HepG2 (cell line): ENCODE data around the gene OPA3. TPM values are rescaled to one million over a fixed set of nuclear protein-coding genes. Genes with fewer than 3 reads are reported as not detected.

ENCODE experiments used
- EHMT2 ChIP-seq: fragments of 200-600 bp; sonication (generic); IDR thresholded peaks from 2 replicates; pipeline ENCODE4 v1.7.0; 2017; ENCODE audit warnings: antibody characterized with exemption, low read depth, low read length, borderline replicate concordance
- GATAD2A ChIP-seq: IDR thresholded peaks from 2 replicates; pipeline ENCODE4 v1.6.1; 2016
- LCORL ChIP-seq, 2 experiments: fragments of 450-650 bp in 1 of 2; sonication (generic) in 1 of 2; formaldehyde crosslinking in 1 of 2; IDR thresholded peaks; 2 replicates each; pipeline versions ENCODE4 v1.5.0 to v1.6.1; 2017 to 2020; ENCODE audit warnings: antibody characterized with exemption in 1 of 2, missing genetic modification reagents in 1 of 2
- MZF1 ChIP-seq: sonication (generic); formaldehyde crosslinking; IDR thresholded peaks from 2 replicates; pipeline ENCODE4 v1.8.1; 2023; ENCODE audit warnings: mild to moderate bottlenecking, missing genetic modification reagents, borderline replicate concordance
- RXRB ChIP-seq: IDR thresholded peaks from 2 replicates; pipeline ENCODE4 v1.6.1; 2016; ENCODE audit warnings: borderline replicate concordance, missing genetic modification reagents, missing compliant biosample characterization
- SRY ChIP-seq: sonication (generic); formaldehyde crosslinking; IDR thresholded peaks from 2 replicates; pipeline ENCODE4 v1.8.0; 2022; ENCODE audit warnings: mild to moderate bottlenecking, missing genetic modification reagents
- TBP ChIP-seq: sonication (generic); formaldehyde crosslinking; IDR thresholded peaks from 2 replicates; pipeline ENCODE4 v1.5.0; 2020; ENCODE audit warnings: missing genetic modification reagents
- TOPORS ChIP-seq: sonication (generic); formaldehyde crosslinking; IDR thresholded peaks from 2 replicates; pipeline ENCODE4 v1.8.0; 2023; ENCODE audit warnings: mild to moderate bottlenecking, missing genetic modification reagents
- ZBTB1 ChIP-seq: sonication (generic); formaldehyde crosslinking; IDR thresholded peaks from 2 replicates; pipeline ENCODE4 v1.4.0; 2020; ENCODE audit warnings: missing genetic modification reagents, borderline replicate concordance
- ZEB1 ChIP-seq: IDR thresholded peaks from 2 replicates; pipeline ENCODE4 v1.6.1; 2012; ENCODE audit warnings: mild to moderate bottlenecking, low read depth, inconsistent platforms; ENCODE audit not compliant: insufficient replicate concordance
- ZMAT3 ChIP-seq: sonication (generic); formaldehyde crosslinking; conservative IDR thresholded peaks from 2 replicates; pipeline ENCODE4 v1.7.0; 2021; ENCODE audit warnings: missing genetic modification reagents
- ZNF101 ChIP-seq: sonication (generic); formaldehyde crosslinking; IDR thresholded peaks from 2 replicates; pipeline ENCODE4 v1.4.0; 2020; ENCODE audit warnings: mild to moderate bottlenecking, low read depth, missing genetic modification reagents, borderline replicate concordance
- ZNF33A ChIP-seq: sonication (generic); formaldehyde crosslinking; IDR thresholded peaks from 2 replicates; pipeline ENCODE4 v1.5.1; 2020; ENCODE audit warnings: missing genetic modification reagents, mild to moderate bottlenecking, moderate library complexity, borderline replicate concordance
- ZNF501 ChIP-seq: sonication (generic); formaldehyde crosslinking; IDR thresholded peaks from 2 replicates; pipeline ENCODE4 v1.5.1; 2020; ENCODE audit warnings: mild to moderate bottlenecking, moderate library complexity, missing genetic modification reagents
- ZNF557 ChIP-seq: sonication (generic); formaldehyde crosslinking; IDR thresholded peaks from 2 replicates; pipeline ENCODE4 v1.4.0; 2020; ENCODE audit warnings: missing genetic modification reagents
- ZNF572 ChIP-seq: sonication (generic); formaldehyde crosslinking; IDR thresholded peaks from 2 replicates; pipeline ENCODE4 v1.5.1; 2020; ENCODE audit warnings: mild to moderate bottlenecking, missing genetic modification reagents
- ZNF605 ChIP-seq: sonication (generic); formaldehyde crosslinking; IDR thresholded peaks from 2 replicates; pipeline ENCODE4 v1.8.0; 2022; ENCODE audit warnings: mild to moderate bottlenecking, missing genetic modification reagents
- ZNF776 ChIP-seq: sonication (generic); formaldehyde crosslinking; IDR thresholded peaks from 2 replicates; pipeline ENCODE4 v1.4.0; 2020; ENCODE audit warnings: mild to moderate bottlenecking, missing genetic modification reagents
- ZSCAN9 ChIP-seq: IDR thresholded peaks from 2 replicates; pipeline ENCODE4 v1.6.1; 2016; ENCODE audit warnings: borderline replicate concordance
- polyA plus RNA-seq, 8 experiments: library from polyadenylated mRNA; depleted of rRNA in 3 of 8; stranded (reverse) in 7 of 8; unstranded in 1 of 8; fragments of >200 nt; fragmentation: Illumina TruSeq in 4 of 8; extraction: Trizol in 4 of 8; gene quantifications; 2 replicates each; pipeline versions ENCODE4 v1.2.1 to v1.2.3, GENCODE V29; 2011 to 2016; ENCODE audit warnings: low read depth in 4 of 8, missing spikeins in 1 of 8, mixed read lengths in 1 of 8; ENCODE audit not compliant: insufficient read depth in 1 of 8
- total RNA-seq, 5 experiments: library from RNA; depleted of rRNA; stranded (reverse); fragments of >200 nt; fragmentation: Illumina TruSeq; extraction: Trizol; gene quantifications; 2 replicates each; pipeline ENCODE4 v1.2.3, GENCODE V29; 2016; ENCODE audit warnings: low read depth in 1 of 5
- TF ChIP-seq, protein P1 (sequence below): sonication (generic); IDR thresholded peaks from 2 replicates; pipeline ENCODE4 v1.6.1; 2016; ENCODE audit warnings: low read depth, borderline replicate concordance
- TF ChIP-seq, protein P2 (sequence below): sonication (generic); formaldehyde crosslinking; IDR thresholded peaks from 2 replicates; pipeline ENCODE4; 2020; ENCODE audit warnings: missing genetic modification reagents, mild to moderate bottlenecking, borderline replicate concordance
- TF ChIP-seq, protein P3 (sequence below): IDR thresholded peaks from 2 replicates; pipeline ENCODE4 v1.6.1; 2018; ENCODE audit warnings: missing genetic modification reagents
- TF ChIP-seq, protein P4 (sequence below): sonication (generic); formaldehyde crosslinking; IDR thresholded peaks from 2 replicates; pipeline ENCODE4 v1.4.0; 2020; ENCODE audit warnings: missing genetic modification reagents, mild to moderate bottlenecking, borderline replicate concordance

Gene OPA3
- total and polyA plus RNA-seq, 2 of the 13 experiments (the other 11 are each of a cell fraction or from before 2014, with no cell fraction given): 8.3 to 17.7 TPM

DNA sequence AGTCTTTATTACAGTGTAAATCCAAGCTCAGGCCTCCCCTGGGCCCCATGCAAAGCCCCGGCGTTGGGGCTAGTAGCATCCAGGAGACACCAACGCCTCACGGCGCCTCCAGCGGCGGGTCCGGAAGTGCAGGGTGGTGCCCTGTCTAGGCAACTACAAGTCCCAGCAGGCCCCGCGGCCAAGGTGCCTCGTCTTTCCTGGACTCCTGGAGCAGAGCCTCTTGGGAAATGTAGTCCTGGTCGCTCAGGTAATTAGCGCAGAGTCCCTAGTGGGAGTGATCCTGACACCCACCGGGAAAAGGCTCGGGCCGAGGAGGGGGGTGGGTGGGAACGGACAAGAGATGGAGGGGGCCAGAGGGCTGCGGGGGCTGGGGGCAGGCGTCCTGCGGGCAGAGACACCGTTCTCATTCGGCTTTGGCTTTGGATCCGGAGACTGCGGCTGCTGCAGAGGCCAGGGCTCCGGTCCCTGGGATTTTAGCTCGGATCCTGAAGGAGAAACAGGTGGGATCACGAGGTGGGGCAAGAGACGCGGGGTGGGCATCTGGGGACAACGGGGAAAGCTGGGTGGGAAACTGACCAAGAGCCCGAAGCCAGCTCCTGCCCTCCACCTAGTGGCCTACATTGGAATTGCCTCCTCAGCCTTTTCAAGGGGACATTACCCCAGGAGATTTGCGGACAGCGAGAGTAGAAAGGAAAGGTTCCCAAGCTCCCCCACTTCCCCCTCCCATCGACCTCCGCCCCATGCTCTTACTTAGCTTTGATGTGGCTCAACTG is 99.1 kb downstream of the OPA3 start (continued):
- 0 out of 2 replicates have a peak, but pooled peaks have one; percentile 14 for TF ChIP-seq GATAD2A
- TF ChIP-seq, protein P1, sequence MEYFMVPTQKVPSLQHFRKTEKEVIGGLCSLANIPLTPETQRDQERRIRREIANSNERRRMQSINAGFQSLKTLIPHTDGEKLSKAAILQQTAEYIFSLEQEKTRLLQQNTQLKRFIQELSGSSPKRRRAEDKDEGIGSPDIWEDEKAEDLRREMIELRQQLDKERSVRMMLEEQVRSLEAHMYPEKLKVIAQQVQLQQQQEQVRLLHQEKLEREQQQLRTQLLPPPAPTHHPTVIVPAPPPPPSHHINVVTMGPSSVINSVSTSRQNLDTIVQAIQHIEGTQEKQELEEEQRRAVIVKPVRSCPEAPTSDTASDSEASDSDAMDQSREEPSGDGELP: no peak
- TF ChIP-seq ZNF572 (CRISPR knock-in tag): no peak
- TF ChIP-seq LCORL (IDR thresholded peaks at IDR 0.05): no peak
- TF ChIP-seq LCORL (CRISPR knock-in tag; IDR thresholded peaks at IDR 0.05): no peak
- TF ChIP-seq ZNF101 (CRISPR knock-in tag): no peak
- TF ChIP-seq TOPORS (CRISPR knock-in tag): no peak
- TF ChIP-seq ZEB1: peak; percentile 74
- TF ChIP-seq TBP (CRISPR knock-in tag): no peak; the same call in 1 of the 2 replicates
- TF ChIP-seq EHMT2: no peak
- TF ChIP-seq ZSCAN9 (CRISPR knock-in tag): 0 out of 2 replicates have a peak, but pooled peaks have one; percentile 27
- TF ChIP-seq ZNF557 (CRISPR knock-in tag): no peak
- TF ChIP-seq, protein P2, sequence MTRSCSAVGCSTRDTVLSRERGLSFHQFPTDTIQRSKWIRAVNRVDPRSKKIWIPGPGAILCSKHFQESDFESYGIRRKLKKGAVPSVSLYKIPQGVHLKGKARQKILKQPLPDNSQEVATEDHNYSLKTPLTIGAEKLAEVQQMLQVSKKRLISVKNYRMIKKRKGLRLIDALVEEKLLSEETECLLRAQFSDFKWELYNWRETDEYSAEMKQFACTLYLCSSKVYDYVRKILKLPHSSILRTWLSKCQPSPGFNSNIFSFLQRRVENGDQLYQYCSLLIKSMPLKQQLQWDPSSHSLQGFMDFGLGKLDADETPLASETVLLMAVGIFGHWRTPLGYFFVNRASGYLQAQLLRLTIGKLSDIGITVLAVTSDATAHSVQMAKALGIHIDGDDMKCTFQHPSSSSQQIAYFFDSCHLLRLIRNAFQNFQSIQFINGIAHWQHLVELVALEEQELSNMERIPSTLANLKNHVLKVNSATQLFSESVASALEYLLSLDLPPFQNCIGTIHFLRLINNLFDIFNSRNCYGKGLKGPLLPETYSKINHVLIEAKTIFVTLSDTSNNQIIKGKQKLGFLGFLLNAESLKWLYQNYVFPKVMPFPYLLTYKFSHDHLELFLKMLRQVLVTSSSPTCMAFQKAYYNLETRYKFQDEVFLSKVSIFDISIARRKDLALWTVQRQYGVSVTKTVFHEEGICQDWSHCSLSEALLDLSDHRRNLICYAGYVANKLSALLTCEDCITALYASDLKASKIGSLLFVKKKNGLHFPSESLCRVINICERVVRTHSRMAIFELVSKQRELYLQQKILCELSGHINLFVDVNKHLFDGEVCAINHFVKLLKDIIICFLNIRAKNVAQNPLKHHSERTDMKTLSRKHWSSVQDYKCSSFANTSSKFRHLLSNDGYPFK (CRISPR knock-in tag): no peak
- no peak for TF ChIP-seq ZNF33A (CRISPR knock-in tag)
- no peak for TF ChIP-seq ZMAT3
- no peak; the same call in 1 of the 2 replicates for TF ChIP-seq ZNF605 (CRISPR knock-in tag)
- no peak for TF ChIP-seq ZNF776 (CRISPR knock-in tag)
- TF ChIP-seq, protein P3, sequence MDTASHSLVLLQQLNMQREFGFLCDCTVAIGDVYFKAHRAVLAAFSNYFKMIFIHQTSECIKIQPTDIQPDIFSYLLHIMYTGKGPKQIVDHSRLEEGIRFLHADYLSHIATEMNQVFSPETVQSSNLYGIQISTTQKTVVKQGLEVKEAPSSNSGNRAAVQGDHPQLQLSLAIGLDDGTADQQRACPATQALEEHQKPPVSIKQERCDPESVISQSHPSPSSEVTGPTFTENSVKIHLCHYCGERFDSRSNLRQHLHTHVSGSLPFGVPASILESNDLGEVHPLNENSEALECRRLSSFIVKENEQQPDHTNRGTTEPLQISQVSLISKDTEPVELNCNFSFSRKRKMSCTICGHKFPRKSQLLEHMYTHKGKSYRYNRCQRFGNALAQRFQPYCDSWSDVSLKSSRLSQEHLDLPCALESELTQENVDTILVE (CRISPR knock-in tag): no peak
- no peak for TF ChIP-seq SRY (CRISPR knock-in tag)
- TF ChIP-seq ZBTB1 (CRISPR knock-in tag): no peak
- peak; percentile 9; the same call in 1 of the 2 replicates for TF ChIP-seq RXRB (CRISPR knock-in tag)
- TF ChIP-seq, protein P4, sequence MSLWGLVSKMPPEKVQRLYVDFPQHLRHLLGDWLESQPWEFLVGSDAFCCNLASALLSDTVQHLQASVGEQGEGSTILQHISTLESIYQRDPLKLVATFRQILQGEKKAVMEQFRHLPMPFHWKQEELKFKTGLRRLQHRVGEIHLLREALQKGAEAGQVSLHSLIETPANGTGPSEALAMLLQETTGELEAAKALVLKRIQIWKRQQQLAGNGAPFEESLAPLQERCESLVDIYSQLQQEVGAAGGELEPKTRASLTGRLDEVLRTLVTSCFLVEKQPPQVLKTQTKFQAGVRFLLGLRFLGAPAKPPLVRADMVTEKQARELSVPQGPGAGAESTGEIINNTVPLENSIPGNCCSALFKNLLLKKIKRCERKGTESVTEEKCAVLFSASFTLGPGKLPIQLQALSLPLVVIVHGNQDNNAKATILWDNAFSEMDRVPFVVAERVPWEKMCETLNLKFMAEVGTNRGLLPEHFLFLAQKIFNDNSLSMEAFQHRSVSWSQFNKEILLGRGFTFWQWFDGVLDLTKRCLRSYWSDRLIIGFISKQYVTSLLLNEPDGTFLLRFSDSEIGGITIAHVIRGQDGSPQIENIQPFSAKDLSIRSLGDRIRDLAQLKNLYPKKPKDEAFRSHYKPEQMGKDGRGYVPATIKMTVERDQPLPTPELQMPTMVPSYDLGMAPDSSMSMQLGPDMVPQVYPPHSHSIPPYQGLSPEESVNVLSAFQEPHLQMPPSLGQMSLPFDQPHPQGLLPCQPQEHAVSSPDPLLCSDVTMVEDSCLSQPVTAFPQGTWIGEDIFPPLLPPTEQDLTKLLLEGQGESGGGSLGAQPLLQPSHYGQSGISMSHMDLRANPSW: 0 out of 2 replicates have a peak, but pooled peaks have one; percentile 86
- TF ChIP-seq ZNF501: peak; percentile 47; the same call in 1 of the 2 replicates
- no peak for TF ChIP-seq MZF1
